ENCODE measurements around the gene MYPOP.
A peak's percentile ranks its signal among the peaks of the same experiment; 100 is the strongest.

The MYPOP gene, protein sequence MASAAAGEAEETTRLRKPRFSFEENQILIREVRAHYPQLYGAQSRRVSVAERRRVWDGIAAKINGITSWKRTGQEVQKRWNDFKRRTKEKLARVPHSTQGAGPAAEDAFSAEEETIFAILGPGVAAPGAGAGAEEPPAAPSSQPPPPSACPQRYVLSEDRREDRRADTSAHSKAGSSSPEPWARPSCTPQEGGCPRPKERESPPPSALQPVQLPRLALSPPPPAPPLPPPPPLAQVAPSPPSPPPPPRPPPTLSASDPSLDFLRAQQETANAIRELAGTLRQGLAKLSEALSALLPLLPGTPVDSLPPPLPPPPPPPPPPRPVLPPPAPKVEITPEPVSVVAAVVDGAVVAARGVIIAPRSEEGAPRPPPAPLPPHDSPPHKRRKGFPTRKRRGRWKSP

GRCh38 chr19:45901912-45902650 lies at the start of gene MYPOP:
MYPOP (minus strand) TSS chr19:45902613; CDS start chr19:45901773, 840 bp downstream.
- no peak for DNase-seq (ENCODE audit: low read depth in 3 of 3)

DNA sequence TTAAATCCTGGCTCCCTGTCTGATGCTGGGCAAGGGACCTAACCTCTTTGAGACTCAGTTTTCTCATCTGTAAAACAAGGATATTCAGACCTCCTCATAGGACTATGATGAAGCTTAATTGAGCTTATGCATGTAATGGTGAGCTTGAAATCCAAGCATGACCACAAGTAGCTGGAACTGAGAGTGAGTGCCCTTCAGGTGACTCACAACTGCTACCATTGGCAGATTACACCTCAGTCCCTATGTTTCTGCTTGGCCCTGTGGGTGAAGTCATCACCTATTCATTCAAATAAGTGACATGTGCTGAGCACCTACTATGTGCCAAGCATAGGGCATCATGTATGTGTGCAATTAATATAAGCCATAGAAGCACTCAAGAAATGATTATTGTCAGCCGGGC lies 45.5 kb upstream of the MYPOP start:
- no peak for DNase-seq (ENCODE audit: low read depth in 3 of 3)

GRCh38 chr19:45940515-45940805 lies 38.0 kb upstream of the MYPOP start:
- DNase-seq (ENCODE audit: low read depth in 3 of 3), result no peak

GRCh38 chr19:45939792-45940514 lies 37.5 kb upstream of the MYPOP start:
- DNase-seq (ENCODE audit: low read depth in 3 of 3), result no peak

GRCh38 chr19:45938733-45939319 lies 36.4 kb upstream of the MYPOP start:
- DNase-seq (ENCODE audit: low read depth in 3 of 3), result no peak

GRCh38 chr19:45935267-45935666 lies 32.9 kb upstream of the MYPOP start:
- DNase-seq (ENCODE audit: low read depth in 3 of 3), result no peak

DNA sequence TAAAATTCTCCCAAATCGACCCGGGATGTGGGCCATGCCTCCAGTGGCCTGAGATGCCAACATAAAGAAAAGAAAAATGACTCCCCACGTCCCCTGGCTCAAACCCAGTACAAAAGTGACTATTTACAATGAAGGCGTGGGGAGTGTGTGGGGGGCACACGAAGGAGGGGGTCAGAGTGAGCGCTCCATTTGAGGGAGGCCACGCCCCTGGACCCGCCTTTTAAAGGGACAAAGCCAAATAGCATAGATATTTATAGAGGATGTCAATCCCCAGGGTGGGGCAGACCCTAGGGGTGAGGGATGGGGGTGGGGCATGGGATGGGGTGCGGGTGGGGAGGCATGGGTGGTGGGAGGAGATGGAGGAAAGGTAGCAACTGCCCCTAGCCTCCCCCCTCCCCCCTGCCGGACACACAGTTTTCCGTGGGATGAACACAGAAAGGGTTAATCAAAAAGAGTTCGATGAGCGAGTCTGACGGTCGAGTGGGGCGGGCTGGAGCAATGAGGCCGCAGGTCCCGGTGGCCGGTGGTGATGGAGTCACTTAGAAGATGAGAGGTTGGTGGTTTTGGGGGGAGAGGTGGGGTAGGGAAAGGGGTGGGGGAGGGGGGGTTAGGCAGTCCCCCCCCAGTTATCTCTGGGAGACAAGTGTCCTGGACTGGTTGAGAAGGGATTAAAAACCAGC lies 32.3 kb upstream of the MYPOP start:
- no peak for DNase-seq (ENCODE audit: low read depth in 3 of 3)

- DNase-seq (ENCODE audit: low read depth in 3 of 3), result no peak
Observed at GRCh38 chr19:45933759-45934158, 31.3 kb upstream of the MYPOP start.

DNA sequence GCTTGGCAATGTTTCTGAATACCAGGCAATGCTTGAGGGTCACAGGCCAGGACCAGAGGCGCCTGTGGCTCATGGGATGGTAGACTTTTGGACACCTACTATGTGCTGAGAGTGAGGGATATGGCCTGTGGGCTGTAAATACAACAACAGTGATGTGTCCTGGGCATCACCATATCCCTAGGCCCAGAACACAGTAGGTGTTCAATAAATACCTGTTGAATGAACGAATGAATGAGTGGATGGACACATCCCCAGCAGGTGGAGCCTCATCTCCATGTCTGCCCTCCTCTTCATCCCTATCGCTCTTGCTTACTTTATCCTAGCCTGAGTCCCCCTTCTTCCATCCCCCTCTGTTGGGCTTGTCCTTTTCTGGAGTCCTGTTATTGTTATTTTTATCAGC lies 28.6 kb upstream of the MYPOP start:
- no peak for DNase-seq (ENCODE audit: low read depth in 3 of 3)

- no peak for DNase-seq (ENCODE audit: low read depth in 3 of 3)
Observed at GRCh38 chr19:45929247-45929646, 26.8 kb upstream of the MYPOP start.

GRCh38 chr19:45927565-45928261 lies 25.3 kb upstream of the MYPOP start:
- DNase-seq (ENCODE audit: low read depth in 3 of 3), result peak; percentile 69 to 85 (median 73)

- no peak for DNase-seq (ENCODE audit: low read depth in 3 of 3)
Observed at GRCh38 chr19:45924891-45925447, 22.6 kb upstream of the MYPOP start.

- DNase-seq (ENCODE audit: low read depth in 3 of 3), result no peak
Observed at GRCh38 chr19:45922281-45922680, 19.9 kb upstream of the MYPOP start.

DNA sequence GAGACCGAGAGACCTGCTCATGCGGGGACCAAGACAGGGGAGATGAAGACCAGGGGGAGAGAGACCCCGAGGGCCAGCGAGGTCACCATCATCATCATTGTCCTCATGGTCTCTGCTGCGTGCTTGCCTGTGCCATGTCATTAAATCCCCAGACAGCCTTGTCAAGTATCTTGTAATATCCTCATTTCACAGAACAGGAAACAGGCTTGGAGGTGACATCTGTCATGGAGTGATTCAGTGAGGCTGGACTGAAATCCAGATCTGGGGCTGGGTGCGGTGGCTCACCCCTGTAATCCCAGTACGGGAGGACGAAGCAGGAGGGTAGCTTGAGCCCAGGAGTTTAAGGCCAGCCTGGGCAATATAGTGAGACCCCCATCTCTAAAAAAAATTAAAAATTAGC lies 18.0 kb upstream of the MYPOP start:
- no peak for DNase-seq (ENCODE audit: low read depth in 3 of 3)

GRCh38 chr19:45919678-45920077 lies 17.3 kb upstream of the MYPOP start:
- DNase-seq (ENCODE audit: low read depth in 3 of 3), result no peak

GRCh38 chr19:45918721-45919120 lies 16.3 kb upstream of the MYPOP start:
- DNase-seq (ENCODE audit: low read depth in 3 of 3), result no peak

DNA sequence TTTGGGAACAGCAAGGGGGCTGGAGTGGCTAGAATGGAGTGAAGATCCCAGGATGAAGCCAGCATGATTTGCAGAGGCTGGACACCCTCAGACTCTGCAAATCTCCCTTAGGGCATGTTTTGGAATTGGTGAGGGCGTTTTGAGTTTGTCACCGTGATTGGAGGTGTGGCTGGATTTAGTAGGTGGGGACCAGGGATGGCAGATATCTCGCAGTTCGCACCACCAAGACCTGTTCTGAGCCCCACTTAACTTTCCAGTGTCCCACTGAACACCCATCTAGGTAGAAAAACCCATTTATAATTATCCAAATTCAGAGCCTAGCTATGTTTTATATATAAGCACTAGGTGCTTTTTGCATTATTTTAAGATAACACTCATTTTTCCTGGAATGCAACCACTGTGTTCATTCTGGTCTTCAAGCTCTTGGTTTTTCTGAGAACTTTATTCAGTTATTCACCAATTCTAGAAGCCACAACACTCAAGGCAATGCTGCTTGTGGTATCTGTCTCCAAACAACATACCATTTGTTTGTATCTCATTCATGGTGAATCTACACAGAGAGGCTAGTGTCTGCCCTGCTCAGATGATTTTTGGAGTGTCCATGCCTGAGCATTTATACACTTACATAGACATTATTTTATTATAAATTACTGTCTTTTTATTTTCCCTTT lies 15.1 kb upstream of the MYPOP start:
- no peak for DNase-seq (ENCODE audit: low read depth in 3 of 3)

DNA sequence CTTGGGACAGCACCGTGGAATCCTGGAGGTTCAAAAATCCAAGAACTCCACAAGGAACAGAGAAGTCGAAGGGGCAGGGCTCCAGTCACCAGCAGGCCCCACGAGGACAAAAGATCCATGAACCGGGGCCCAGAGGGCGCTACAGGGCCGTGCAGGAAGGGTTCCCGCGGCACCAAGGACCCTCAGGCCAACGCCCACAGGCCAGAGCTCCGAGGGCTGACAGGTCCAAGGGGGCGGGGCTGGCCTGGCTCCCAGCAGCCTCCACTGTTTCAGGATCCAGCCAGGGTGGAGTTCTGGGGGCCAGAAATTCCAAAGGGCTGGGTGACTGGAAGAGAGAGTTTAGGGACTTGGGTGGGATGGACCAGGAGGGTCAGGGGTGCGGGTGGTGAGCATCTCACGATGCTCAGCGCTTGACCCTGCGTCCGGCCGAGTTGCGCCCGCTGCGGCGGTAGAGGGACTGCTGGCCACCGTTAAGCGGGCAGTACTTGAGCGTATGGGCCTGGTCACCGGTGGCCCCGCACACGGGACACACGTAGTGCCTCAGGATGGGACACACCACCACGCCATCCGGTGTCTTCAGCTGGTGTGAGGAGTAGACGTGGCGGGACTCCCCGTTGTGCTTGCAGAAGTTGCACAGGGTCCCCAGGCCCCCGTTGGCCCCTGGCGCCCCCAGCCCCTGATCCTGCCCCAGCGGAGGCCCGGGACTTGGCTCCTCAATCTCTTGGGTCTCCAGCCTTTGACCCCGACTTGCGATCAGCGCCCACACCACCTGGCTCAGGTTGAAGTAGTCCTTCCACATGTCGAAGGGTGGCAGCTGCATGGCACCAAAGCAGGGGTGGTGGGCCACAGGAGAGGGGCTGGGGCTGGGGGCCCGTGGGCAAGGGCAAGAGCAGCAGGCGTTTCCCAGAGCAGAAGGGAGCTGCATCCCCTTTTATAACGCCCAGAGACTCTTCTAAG lies 11.7 kb upstream of the MYPOP start, which contains the start of gene NANOS2:
Gene NANOS2 (minus strand): TSS at position 905 of the 957 bp plus-strand sequence. CDS start 85 bp downstream, at position 820.
- DNase-seq (ENCODE audit: low read depth in 3 of 3), result no peak

DNA sequence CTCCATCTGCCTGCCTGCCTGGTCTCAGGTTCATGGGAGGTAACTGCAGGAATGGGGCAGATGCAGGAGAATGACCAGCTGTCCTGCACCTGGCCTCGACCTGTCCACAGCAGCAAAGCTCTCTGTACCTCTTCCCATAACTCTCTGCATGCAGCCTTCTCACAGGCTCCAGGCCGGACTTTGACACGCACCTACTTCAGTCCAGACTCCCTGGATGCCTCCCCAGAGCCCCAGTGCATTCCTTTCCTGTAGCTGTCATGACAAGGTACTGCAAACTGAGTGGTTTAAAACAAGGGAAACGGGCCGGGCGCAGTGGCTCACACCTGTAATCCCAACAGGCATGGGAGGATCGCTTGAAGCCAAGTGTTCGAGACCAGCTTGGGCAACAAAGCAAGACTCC lies 8.9 kb upstream of the MYPOP start:
- no peak for DNase-seq (ENCODE audit: low read depth in 3 of 3)
